Cardiac fibroblast (primary cell): ENCODE measurements around the gene PCSK5.

Experiments used
- DNase-seq, 2 donors: peaks; one replicate each; pipeline versions ENCODE4 v3.0.0 to v3.0.0-alpha.2; 2010; ENCODE audit warnings: low read depth in 2 of 2
- H3K4me3 ChIP-seq, 2 donors: replicated peaks in 1 of 2; 1 replicate in 1 of 2; 2 replicates in 1 of 2; pipeline ENCODE4 v1.5.1; 2011; ENCODE audit warnings: low read depth in 2 of 2, low read length in 2 of 2, mild to moderate bottlenecking in 2 of 2, moderate library complexity in 1 of 2
- TF ChIP-seq, protein P1 (sequence below): IDR thresholded peaks from one replicate; pipeline ENCODE4 v1.5.1; 2011; ENCODE audit warnings: low read depth, mild to moderate bottlenecking, low read length, inconsistent platforms

PCSK5 gene

DNA sequence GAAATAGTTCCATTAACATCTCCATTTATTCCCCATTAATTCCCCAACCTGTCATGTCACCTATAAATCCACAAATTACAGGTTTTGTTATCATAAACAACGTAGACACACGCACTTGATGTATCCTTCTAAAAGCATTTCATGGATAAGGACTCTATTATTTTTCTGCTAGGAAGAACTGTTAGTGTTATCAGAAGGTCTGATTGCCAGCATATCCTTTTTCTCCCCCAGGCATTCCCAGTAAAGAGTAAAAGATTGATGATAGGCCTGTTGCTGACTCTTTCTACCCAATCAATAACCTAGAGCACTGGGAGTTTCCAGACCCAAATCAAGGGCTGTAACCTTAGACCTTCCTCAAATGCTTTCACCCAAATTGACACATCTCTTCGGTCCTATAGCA is 442.9 kb downstream of the PCSK5 start:
- DNase-seq = no peak
- no peak overlapping the region for H3K4me3 ChIP-seq
- TF ChIP-seq, protein P1, sequence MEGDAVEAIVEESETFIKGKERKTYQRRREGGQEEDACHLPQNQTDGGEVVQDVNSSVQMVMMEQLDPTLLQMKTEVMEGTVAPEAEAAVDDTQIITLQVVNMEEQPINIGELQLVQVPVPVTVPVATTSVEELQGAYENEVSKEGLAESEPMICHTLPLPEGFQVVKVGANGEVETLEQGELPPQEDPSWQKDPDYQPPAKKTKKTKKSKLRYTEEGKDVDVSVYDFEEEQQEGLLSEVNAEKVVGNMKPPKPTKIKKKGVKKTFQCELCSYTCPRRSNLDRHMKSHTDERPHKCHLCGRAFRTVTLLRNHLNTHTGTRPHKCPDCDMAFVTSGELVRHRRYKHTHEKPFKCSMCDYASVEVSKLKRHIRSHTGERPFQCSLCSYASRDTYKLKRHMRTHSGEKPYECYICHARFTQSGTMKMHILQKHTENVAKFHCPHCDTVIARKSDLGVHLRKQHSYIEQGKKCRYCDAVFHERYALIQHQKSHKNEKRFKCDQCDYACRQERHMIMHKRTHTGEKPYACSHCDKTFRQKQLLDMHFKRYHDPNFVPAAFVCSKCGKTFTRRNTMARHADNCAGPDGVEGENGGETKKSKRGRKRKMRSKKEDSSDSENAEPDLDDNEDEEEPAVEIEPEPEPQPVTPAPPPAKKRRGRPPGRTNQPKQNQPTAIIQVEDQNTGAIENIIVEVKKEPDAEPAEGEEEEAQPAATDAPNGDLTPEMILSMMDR = no peak

DNA sequence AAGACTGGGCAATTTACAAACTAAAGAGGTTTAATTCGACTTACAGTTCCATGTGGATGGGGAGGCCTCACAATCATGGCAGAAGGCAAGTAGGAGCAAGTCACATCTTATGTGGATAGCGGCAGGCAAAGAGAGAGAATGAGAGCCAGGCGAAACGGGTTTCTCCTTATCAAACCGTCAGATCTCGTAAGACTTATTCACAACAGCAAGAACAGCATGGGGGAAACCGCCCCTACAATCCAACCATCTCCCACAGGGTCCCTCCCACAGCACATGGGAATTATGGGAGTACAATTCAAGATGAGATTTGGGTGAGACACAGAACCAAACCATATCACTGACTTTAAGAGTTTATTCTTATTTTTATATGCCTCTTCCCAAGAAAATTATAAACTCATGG is 443.5 kb downstream of the PCSK5 start:
- no peak overlapping the region for H3K4me3 ChIP-seq
- no peak for DNase-seq
- TF ChIP-seq, protein P1 = no peak

DNA sequence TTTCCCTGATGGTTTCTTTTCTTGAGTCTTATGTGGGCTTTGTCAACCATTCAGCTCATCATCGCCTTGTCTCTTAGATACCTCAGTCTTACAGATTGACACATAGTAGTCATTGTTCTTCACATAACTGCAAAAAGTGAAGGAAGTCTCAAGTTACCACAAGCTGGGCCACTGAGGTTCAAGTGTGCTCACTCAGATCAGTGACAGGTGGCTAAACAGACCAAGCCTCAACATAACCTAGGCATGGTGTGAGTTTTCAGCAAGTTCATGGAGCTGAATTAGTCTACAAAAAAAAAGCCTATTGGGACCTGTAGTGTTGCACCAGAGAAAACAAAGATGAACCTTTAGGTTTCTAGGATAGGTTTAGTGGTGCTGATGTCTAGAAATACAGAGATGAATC is 445.6 kb downstream of the PCSK5 start:
- H3K4me3 ChIP-seq = no peak overlapping the region
- TF ChIP-seq, protein P1 = no peak
- no peak for DNase-seq

DNA sequence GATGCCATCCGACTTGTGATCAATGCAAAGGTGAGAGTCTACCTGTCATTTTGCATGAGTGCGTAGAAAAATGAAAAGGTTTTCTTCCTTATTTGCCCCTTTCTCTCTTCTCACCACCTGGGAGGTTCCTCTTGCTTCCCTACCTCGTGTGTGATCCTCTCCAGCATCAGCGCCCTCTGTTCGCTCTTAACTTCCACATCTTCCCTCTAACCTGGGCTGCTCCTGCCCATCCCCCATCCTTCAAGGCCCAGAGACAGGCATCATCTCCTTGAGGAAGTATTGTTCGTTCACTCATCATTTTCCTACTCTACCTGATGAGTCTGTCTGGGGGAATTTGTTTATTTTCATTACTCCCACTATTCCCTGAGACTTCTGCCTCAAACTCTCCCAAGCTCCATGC is 447.9 kb downstream of the PCSK5 start:
- no peak overlapping the region for H3K4me3 ChIP-seq
- TF ChIP-seq, protein P1 = no peak
- no peak for DNase-seq

DNA sequence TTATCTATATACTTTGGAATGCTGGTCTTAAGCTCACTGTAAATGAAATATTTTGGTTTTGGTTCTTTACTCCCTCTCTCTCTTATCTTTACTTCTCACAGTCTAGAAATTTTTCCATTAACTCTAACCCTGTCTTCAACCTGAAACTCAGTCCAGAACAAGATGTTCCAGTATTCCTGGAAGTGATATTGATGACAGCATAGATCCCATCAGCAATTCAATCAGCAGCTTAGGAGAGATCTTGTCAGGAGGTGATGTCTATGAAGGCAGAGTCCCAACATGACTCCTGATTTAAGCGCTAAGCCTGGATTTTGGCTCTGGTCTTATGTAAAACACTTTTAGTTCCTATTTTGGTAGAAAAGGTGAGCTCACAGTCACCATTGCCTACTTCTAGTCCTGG is 451.1 kb downstream of the PCSK5 start:
- TF ChIP-seq, protein P1 = no peak
- H3K4me3 ChIP-seq = no peak overlapping the region
- no peak for DNase-seq

DNA sequence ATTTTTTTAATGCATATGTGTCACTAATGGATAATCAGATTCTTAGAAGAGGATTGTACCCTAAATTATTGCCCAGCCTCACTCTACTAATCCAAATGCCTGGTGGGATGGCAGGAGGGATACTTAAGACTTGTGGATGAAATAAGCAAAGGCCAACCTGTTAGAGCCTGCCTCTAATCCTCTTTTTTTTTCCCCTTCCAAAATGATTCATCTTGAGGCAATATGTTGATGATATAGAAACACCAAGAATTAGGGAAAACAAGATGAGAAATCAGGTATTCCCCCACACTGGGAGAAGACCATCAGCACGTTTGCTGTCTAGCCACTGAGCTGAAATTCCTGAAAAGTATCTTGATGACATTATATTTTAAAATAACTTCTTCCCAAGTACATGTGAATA is 451.7 kb downstream of the PCSK5 start:
- no peak overlapping the region for H3K4me3 ChIP-seq
- TF ChIP-seq, protein P1 = no peak
- DNase-seq = no peak

DNA sequence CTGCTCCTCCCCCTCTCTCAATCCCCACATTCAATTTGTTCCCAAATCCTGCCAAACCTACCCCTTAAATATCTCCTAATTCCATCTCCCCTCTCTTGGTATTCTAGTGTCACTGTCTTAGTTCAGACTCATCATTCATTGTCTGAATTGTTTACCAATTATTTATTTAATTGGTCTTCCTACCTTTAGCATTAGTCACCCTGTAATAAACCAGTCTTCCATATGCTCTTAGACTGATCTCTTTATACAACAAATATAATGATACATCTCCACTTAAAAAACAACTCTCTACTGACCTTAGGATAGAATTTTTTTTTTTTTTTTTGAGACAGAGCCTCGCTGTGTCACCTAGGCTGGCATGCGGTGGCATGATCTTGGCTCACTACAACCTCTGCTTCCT is 452.4 kb downstream of the PCSK5 start:
- DNase-seq = no peak
- no peak overlapping the region for H3K4me3 ChIP-seq
- TF ChIP-seq, protein P1 = no peak
